SIG-M5 treated with dmso at 0.1 percent for 504 hours (cell line): ENCODE data around the gene VLDLR.
"Not testable (repeated sequence)": the region's sequence is repeated elsewhere in the genome, so short reads cannot be mapped to it uniquely, and the experiment has no call there.

Source experiments
- DNase-seq: peaks from one replicate; lab custom pipeline; 2025; ENCODE audit not compliant: unreplicated experiment; lab: John Stamatoyannopoulos, UW

Gene VLDLR

DNA sequence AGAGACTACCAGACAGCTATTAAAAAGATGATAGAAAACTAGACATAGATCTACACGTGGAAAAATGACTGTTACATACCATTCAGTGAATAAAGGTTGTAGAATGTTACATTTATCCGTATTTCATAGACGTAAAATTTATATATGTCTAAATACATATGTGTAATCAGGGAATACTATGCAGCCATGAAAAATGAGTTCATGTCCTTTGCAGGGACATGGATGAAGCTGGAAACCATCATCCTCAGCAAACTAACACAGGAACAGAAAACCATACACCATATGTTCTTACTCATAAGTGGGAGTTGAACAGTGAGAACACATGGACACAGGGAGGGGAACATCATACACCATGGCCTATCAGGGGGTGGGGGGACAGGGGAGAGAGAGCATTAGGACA, 85.7 kb downstream of the VLDLR start:
- not testable (repeated sequence) for DNase-seq
